Measurements from ENCODE around the gene TWIST2. TPM values are rescaled to one million over a fixed set of nuclear protein-coding genes. Genes with fewer than 3 reads are reported as not detected.

TWIST2 gene
- total and polyA plus RNA-seq, 7 experiments from 2014 or later = not detected

- no peaks in the 10 kb centered on the region for H3K4me1 Mint-ChIP-seq
- POLR2A ChIA-PET = no interaction called here
- no peak overlapping the region for H3K27ac ChIP-seq (ENCODE audit: low read depth, low read length)
- H3K4me3 ChIP-seq (ENCODE audit: low read length) = no peak overlapping the region
- H3K36me3 ChIP-seq (ENCODE audit: control insufficient read depth in 2 of 3, insufficient read depth in 3 of 3, low read length in 3 of 3) = no peaks in the 10 kb centered on the region
- peaks cover 0 to 5% (median 0%) of the 10 kb centered on the region in 11 donors for H3K9me3 Mint-ChIP-seq
- DNase-seq (no peak), ATAC-seq (no peak)
- no peaks in the 10 kb centered on the region for H3K36me3 Mint-ChIP-seq
- H3K27me3 Mint-ChIP-seq = peaks cover 5 to 62% (median 32%) of the 10 kb centered on the region in 5 donors
- H3K27me3 ChIP-seq (ENCODE audit: control insufficient read depth in 2 of 2, insufficient read depth in 2 of 2, low read length in 2 of 2) = peaks cover 0 to 4% of the 10 kb centered on the region in 2 donors
- H3K4me1 ChIP-seq (ENCODE audit: control insufficient read depth in 2 of 2, insufficient read depth in 2 of 2, low read length in 2 of 2) = no peaks in the 10 kb centered on the region
- H3K27ac Mint-ChIP-seq = no peak overlapping the region
- no peaks in the 10 kb centered on the region for H3K9me3 ChIP-seq (ENCODE audit: control insufficient read depth in 2 of 3, low read length in 3 of 3)
- CTCF ChIA-PET = no interaction called here
- intact Hi-C loops (cut with micrococcal nuclease) = no loop called here
- no peak overlapping the region for H3K4me3 Mint-ChIP-seq
These were observed 79.1 kb downstream of the TWIST2 start for GRCh38 chr2:238926761-238927611.

- Histone ChIP-seq H3K27ac (ENCODE audit: low read depth, low read length) (no peak overlapping the region), H3K4me1 (ENCODE audit: control insufficient read depth in 2 of 2, insufficient read depth in 2 of 2, low read length in 2 of 2) (no peaks in the 10 kb centered on the region), H3K4me3 (ENCODE audit: low read length) (no peak overlapping the region), H3K27me3 (ENCODE audit: control insufficient read depth in 2 of 2, insufficient read depth in 2 of 2, low read length in 2 of 2) (peaks cover 0 to 4% of the 10 kb centered on the region in 2 donors), H3K36me3 (ENCODE audit: control insufficient read depth in 2 of 3, insufficient read depth in 3 of 3, low read length in 3 of 3) (no peaks in the 10 kb centered on the region), H3K9me3 (ENCODE audit: control insufficient read depth in 2 of 3, low read length in 3 of 3) (no peaks in the 10 kb centered on the region)
- intact Hi-C loops (cut with micrococcal nuclease) = no loop called here
- DNase-seq (no peak), ATAC-seq (no peak)
- POLR2A ChIA-PET = no interaction called here
- no peaks in the 10 kb centered on the region for H3K4me1 Mint-ChIP-seq
- no peak overlapping the region for H3K27ac Mint-ChIP-seq
- H3K4me3 Mint-ChIP-seq = no peak overlapping the region
- H3K9me3 Mint-ChIP-seq = peaks cover 0 to 5% (median 0%) of the 10 kb centered on the region in 11 donors
- CTCF ChIA-PET = no interaction called here
- peaks cover 10 to 60% (median 32%) of the 10 kb centered on the region in 5 donors for H3K27me3 Mint-ChIP-seq
- no peaks in the 10 kb centered on the region for H3K36me3 Mint-ChIP-seq
These were observed 80.0 kb downstream of the TWIST2 start for GRCh38 chr2:238927746-238928519.

GRCh38 chr2:238928520-238929241 is 80.8 kb downstream of the TWIST2 start:
- no peak overlapping the region for H3K4me3 ChIP-seq (ENCODE audit: low read length)
- H3K36me3 Mint-ChIP-seq = no peaks in the 10 kb centered on the region
- peaks cover 10 to 60% (median 32%) of the 10 kb centered on the region in 5 donors for H3K27me3 Mint-ChIP-seq
- intact Hi-C loops (cut with micrococcal nuclease) = no loop called here
- DNase-seq (no peak), ATAC-seq (no peak)
- H3K4me1 ChIP-seq (ENCODE audit: control insufficient read depth in 2 of 2, insufficient read depth in 2 of 2, low read length in 2 of 2) = no peaks in the 10 kb centered on the region
- H3K4me1 Mint-ChIP-seq = no peaks in the 10 kb centered on the region
- H3K9me3 ChIP-seq (ENCODE audit: control insufficient read depth in 2 of 3, low read length in 3 of 3) = no peaks in the 10 kb centered on the region
- H3K4me3 Mint-ChIP-seq = no peak overlapping the region
- POLR2A ChIA-PET = no interaction called here
- CTCF ChIA-PET = no interaction called here
- H3K36me3 ChIP-seq (ENCODE audit: control insufficient read depth in 2 of 3, insufficient read depth in 3 of 3, low read length in 3 of 3) = no peaks in the 10 kb centered on the region
- H3K27me3 ChIP-seq (ENCODE audit: control insufficient read depth in 2 of 2, insufficient read depth in 2 of 2, low read length in 2 of 2) = peaks cover 0 to 4% of the 10 kb centered on the region in 2 donors
- H3K9me3 Mint-ChIP-seq = peaks cover 0 to 6% (median 0%) of the 10 kb centered on the region in 11 donors
- no peak overlapping the region for H3K27ac Mint-ChIP-seq
- no peak overlapping the region for H3K27ac ChIP-seq (ENCODE audit: low read depth, low read length)

GRCh38 chr2:238929242-238930081 is 81.6 kb downstream of the TWIST2 start:
- intact Hi-C loops (cut with micrococcal nuclease) = no loop called here
- Histone ChIP-seq H3K36me3 (ENCODE audit: control insufficient read depth in 2 of 3, insufficient read depth in 3 of 3, low read length in 3 of 3) (no peaks in the 10 kb centered on the region), H3K27me3 (ENCODE audit: control insufficient read depth in 2 of 2, insufficient read depth in 2 of 2, low read length in 2 of 2) (peaks cover 0 to 4% of the 10 kb centered on the region in 2 donors), H3K9me3 (ENCODE audit: control insufficient read depth in 2 of 3, low read length in 3 of 3) (no peaks in the 10 kb centered on the region), H3K27ac (ENCODE audit: low read depth, low read length) (no peak overlapping the region), H3K4me1 (ENCODE audit: control insufficient read depth in 2 of 2, insufficient read depth in 2 of 2, low read length in 2 of 2) (no peaks in the 10 kb centered on the region), H3K4me3 (ENCODE audit: low read length) (no peak overlapping the region)
- Mint-ChIP-seq H3K9me3 (peaks cover 0 to 11% (median 1%) of the 10 kb centered on the region in 11 donors), H3K4me1 (no peaks in the 10 kb centered on the region), H3K36me3 (no peaks in the 10 kb centered on the region), H3K4me3 (no peak overlapping the region), H3K27ac (no peak overlapping the region), H3K27me3 (peaks cover 14 to 55% (median 32%) of the 10 kb centered on the region in 5 donors)
- POLR2A ChIA-PET = no interaction called here
- CTCF ChIA-PET = no interaction called here
- ATAC-seq (no peak), DNase-seq (no peak)

- ATAC-seq (no peak), DNase-seq (no peak)
- intact Hi-C loops (cut with micrococcal nuclease) = no loop called here
- Histone ChIP-seq H3K27ac (ENCODE audit: low read depth, low read length) (no peak overlapping the region), H3K36me3 (ENCODE audit: control insufficient read depth in 2 of 3, insufficient read depth in 3 of 3, low read length in 3 of 3) (no peaks in the 10 kb centered on the region), H3K4me1 (ENCODE audit: control insufficient read depth in 2 of 2, insufficient read depth in 2 of 2, low read length in 2 of 2) (no peaks in the 10 kb centered on the region), H3K27me3 (ENCODE audit: control insufficient read depth in 2 of 2, insufficient read depth in 2 of 2, low read length in 2 of 2) (peaks cover 0 to 4% of the 10 kb centered on the region in 2 donors), H3K9me3 (ENCODE audit: control insufficient read depth in 2 of 3, low read length in 3 of 3) (no peaks in the 10 kb centered on the region), H3K4me3 (ENCODE audit: low read length) (no peak overlapping the region)
- no peak overlapping the region for H3K27ac Mint-ChIP-seq
- peaks cover 14 to 49% (median 32%) of the 10 kb centered on the region in 5 donors for H3K27me3 Mint-ChIP-seq
- POLR2A ChIA-PET = no interaction called here
- H3K9me3 Mint-ChIP-seq = peaks cover 0 to 11% (median 1%) of the 10 kb centered on the region in 11 donors
- no peak overlapping the region for H3K4me3 Mint-ChIP-seq
- CTCF ChIA-PET = no interaction called here
- no peaks in the 10 kb centered on the region for H3K4me1 Mint-ChIP-seq
- no peaks in the 10 kb centered on the region for H3K36me3 Mint-ChIP-seq
These were observed 82.3 kb downstream of the TWIST2 start for GRCh38 chr2:238930216-238930615.
